NCI-H2081 treated with DMSO at 0.1 percent for 48 hours (cell line): ENCODE data around the gene CHST3.

Experiments
- DNase-seq: peaks from one replicate; lab custom pipeline; 2025; lab: John Stamatoyannopoulos, UW

CHST3 gene

GRCh38 chr10:72011468-72011867, 47.3 kb downstream of the CHST3 start:
- DNase-seq, result no peak

DNA sequence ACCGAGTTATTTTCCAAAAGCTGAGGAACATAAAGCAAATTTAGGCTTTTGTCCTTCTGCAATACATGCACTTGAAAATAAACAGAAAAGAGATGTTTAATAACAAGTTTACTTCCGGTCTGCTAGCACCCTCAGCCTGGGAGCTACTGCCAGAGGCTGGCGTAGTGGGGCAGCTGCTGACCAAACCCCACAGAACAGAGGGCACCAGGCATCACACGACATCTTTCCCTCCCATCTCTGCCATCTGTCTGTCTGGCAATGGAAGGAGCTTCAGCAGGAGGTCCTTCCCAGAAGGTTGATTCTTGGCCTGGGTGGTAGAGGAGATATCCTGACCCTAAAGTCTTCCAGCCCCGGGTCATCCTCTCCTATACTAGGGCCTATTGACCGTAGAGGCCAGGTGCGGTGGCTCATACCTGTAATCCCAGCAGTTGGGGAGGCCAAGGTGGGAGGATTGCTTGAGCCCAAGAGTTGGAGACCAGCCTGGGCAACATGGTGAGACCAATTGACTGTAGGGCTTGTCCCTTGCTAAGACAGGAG, 47.8 kb downstream of the CHST3 start:
- no peak for DNase-seq

GRCh38 chr10:72012796-72013195, 48.6 kb downstream of the CHST3 start:
- no peak for DNase-seq

GRCh38 chr10:72013202-72013945, 49.2 kb downstream of the CHST3 start:
- no peak for DNase-seq

GRCh38 chr10:72014197-72014596, 50.0 kb downstream of the CHST3 start:
- DNase-seq, result no peak

DNA sequence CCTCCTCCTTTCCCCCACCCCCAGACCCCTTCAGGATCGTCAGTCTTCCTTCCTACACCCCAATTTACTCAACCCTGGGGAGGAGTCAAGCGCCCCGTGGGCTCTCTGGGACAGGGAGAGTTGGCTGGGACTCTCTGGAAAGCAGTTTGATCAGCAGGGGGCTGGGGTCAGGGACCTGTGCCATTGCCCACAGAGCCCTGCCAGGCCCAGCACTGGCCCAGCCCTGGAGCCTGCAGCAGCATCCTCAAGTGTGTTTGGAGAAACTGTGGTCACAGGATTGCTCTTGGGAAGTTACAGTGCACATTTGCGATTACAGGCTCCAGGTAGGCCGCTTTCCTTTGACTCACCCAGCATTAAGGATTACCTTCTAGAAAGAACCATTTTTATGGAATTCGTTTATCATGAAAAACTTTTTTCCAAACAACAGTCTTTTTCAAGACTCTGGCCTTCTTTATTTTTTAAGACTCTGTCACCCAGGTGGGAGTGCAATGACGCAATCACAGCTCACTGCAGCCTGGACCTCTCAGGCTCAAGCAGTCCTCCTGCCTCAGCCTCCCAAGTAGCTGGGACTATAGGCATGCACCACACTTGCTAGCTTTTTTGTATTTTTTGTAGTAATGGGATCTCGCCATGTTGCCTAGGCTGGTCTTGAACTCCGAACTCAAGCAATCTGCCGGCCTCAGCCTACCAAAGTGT, 50.7 kb downstream of the CHST3 start:
- no peak for DNase-seq

DNA sequence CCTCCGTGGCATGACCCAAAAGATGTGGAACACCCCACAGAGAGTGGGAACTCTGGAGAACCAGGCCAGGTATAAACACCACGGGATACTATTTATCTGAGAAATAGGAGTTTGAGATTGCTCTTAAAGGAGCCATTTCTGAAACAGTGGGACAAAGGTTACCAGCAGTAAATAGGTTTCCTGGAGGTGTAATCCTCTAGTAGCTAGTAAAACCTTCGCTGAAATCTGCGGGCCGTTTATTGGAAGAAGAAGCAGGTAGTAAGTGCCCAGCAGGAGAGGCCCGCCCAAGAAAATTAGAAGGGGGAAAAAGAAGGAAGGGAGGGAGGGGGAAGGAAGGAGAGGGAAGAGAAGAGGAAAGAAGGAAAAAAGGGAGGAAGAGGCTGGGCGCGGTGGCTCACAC, 51.6 kb downstream of the CHST3 start:
- DNase-seq, result no peak

DNA sequence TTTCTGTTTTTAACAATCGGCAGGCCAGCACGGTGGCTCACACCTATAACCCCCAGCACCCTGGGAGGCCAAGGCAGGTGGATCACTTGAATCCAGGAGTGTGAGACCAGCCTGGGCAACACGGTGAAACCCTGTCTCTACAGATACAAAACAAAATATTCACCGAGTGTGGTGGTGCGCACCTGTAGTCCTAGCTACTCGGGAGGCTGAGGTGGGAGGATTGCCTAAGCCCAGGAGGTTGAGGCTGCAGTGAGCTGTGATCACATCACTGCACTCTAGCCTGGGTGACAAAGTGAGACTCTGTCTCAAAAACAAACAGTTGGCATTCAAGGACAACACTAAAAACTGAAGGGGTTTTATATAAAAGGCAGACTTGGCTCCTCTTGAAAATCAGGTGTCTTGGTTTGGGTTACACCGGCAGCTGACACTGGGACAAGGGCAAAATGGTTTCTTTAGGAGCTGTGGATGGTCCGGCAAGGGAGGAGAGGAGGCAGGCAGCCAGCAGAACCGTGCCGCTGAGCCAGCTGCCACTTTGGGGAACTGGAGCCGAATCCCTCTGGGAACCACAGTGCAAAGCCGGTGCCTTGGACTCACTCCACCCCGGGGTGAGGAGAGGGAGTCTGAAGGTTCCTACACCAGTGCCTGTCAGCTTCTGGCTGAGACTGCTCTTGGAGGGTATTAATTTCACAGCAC, 52.6 kb downstream of the CHST3 start:
- no peak for DNase-seq

DNA sequence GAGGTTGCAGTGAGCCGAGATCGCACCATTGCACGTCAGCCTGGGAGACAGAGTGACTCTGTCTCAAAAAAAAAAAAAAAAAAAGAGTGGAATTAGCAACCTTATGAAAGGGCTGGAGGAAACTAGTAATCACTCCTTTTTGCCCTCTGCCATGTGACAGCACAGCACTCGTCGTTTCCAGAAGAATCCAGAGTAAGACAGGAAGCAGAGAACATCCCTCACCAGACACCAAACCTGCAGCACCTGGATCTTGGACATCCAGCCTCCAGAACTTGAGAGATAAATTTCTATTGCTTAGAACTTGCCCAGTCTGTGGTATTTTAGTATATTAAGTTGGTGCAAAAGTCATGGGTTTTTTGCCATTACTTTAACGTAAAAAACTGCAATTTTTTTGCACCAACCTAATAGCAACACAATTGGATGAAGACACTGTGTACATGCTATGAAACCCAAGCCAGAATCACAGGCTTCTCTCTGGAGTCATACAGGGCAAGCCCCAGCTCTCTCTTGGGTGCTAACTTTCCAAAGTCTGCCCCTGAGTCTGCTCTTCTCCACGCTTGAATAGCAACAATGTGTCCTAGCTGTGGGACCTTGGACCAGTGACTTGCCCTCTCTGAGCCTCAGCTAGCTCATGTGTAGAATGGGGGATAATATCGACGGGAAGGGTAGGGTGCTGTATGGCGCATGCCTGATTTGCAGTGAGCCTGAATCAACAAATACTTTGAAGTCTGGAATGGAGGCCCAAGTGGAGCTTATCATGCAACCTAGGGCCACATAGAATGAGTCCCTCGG, 55.1 kb downstream of the CHST3 start:
- no peak for DNase-seq

DNA sequence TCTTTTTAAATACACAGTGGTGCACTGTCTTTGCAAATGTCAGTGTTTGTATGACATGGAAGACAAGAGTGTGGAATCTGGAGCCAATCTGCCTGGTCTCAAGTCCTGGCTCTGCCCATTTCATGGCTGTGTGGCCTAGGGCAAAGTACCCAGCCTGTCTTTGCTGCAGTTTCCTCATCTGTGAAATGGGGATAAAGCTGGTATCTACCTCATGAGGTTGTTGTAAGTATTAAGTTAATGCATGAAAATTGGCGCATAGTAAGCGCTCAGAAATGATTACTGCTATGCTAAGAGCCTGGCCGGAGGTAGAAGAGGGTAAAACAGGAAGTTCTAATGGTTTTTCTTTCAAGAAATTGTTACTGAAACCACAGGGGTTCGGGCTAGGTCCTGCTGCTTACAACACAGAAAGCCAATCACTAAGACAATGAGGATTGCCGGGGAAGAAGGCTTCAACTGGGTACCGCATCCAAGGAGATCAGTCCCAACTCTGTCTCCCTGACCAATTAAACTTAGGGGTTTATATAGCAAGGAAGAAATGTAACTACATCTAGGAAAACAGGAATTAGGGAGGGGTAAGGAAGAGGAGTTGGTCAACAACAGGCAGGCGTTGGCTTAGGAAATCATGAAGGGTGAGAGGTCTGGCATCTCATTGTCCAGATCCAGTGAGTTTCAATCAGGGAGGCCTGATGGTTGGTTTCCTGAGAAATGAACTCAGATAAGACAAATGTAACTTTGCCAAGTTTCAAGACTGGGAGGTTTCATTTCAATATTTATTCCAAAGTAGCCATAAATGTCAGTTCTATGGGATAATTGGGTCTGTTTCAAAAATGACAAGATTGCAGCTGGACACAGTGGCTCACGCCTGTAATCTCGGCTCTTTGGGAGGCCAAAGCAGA, 57.0 kb downstream of the CHST3 start:
- DNase-seq, result no peak

GRCh38 chr10:72022228-72022627, 58.0 kb downstream of the CHST3 start:
- no peak for DNase-seq

- DNase-seq, result no peak
These were observed 60.4 kb downstream of the CHST3 start for GRCh38 chr10:72024596-72024995.

DNA sequence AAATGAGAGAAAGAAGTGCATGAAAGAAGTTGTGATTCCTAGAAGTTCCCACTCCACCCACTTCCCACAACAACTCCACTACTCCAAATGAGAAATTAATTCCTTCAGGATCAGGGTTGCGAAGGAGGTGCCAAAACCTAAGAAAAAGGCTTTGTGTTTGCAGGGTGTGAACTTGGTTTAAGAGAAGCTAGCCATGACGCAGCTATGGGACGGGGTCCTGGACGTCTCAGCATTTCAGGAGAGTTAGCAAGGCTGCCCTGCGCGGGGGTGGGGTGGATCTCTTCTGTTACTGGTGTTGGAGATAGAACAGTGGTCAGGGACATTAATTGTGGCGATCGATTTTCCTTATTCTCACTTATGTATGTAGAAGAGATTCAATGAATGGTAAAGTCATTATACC, 61.2 kb downstream of the CHST3 start:
- no peak for DNase-seq

- DNase-seq, result no peak
These were observed 61.6 kb downstream of the CHST3 start for GRCh38 chr10:72025832-72026231.

- no peak for DNase-seq
These were observed 62.3 kb downstream of the CHST3 start for GRCh38 chr10:72026278-72027111.

DNA sequence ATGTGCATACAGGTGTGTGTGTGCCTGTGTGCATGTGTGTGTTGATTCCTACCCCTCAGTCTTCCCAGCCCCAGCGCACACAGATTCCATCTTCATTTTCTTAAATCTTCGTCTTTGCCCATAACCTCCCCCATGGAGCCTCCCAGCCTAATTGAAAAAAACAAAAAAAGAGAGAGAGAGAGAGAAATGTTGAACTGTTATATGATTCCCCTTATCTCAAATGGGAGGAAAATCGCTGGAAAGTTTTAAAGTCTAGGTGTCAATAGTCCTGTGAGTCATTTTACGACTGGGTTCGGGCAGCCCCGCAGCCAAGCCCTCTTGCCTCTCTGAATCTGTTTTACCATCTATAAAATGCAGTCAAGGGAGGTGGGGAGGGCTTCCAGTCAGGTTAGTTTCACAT, 63.3 kb downstream of the CHST3 start:
- no peak for DNase-seq

GRCh38 chr10:72029414-72029813, 65.2 kb downstream of the CHST3 start:
- no peak for DNase-seq

- no peak for DNase-seq
These were observed 66.8 kb downstream of the CHST3 start for GRCh38 chr10:72030762-72031543.

- no peak for DNase-seq
These were observed 67.5 kb downstream of the CHST3 start for GRCh38 chr10:72031706-72032105.
